Ovary (tissue), 3 donors: ENCODE data around the gene PNPO.

Experiments
- CTCF ChIP-seq, 3 donors: fragments of 450-650 bp in 2 of 3; fragments of 200-600 bp in 1 of 3; IDR thresholded peaks; one replicate each; pipeline versions ENCODE4 v1.5.1 to v1.8.0; 2016 to 2022; ENCODE audit warnings: antibody characterized with exemption in 3 of 3, mild to moderate bottlenecking in 1 of 3
- EP300 ChIP-seq: sonication (generic); formaldehyde crosslinking; IDR thresholded peaks from one replicate; pipeline ENCODE4 v1.6.1; 2017; ENCODE audit warnings: antibody characterized with exemption
- donor health status: DM: no; HTN: no; CAD: no.

GRCh38 chr17:47997586-47997985 lies 56.2 kb downstream of the PNPO start:
- TF ChIP-seq CTCF (IDR thresholded peaks at IDR 0.05) (no peak), EP300 (no peak)
